HTR-8/SVneo (cell line): ENCODE data around the gene UBE2V1.
"Not testable (repeated sequence)": the region's sequence is repeated elsewhere in the genome, so short reads cannot be mapped to it uniquely, and the experiment has no call there.

Source experiments
- DNase-seq: peaks from one replicate; pipeline ENCODE4 v3.0.0; 2011; ENCODE audit warnings: low spot score, mixed read lengths; ENCODE audit not compliant: insufficient read length
- FAIRE-seq: peaks from 2 replicates; lab custom pipeline; 2011; peaks lifted over from hg19 to GRCh38; lab: Jason Lieb, UNC

The UBE2V1 gene

GRCh38 chr20:50120935-50121693 is 8.2 kb upstream of the UBE2V1 start:
- FAIRE-seq (peak; percentile 99), DNase-seq (peak; percentile 95)

GRCh38 chr20:50118203-50118602 is 5.3 kb upstream of the UBE2V1 start:
- DNase-seq (no peak), FAIRE-seq (no peak)

- no peak for FAIRE-seq
- no peak for DNase-seq
Observed at GRCh38 chr20:50116368-50116999, 3.5 kb upstream of the UBE2V1 start.

DNA sequence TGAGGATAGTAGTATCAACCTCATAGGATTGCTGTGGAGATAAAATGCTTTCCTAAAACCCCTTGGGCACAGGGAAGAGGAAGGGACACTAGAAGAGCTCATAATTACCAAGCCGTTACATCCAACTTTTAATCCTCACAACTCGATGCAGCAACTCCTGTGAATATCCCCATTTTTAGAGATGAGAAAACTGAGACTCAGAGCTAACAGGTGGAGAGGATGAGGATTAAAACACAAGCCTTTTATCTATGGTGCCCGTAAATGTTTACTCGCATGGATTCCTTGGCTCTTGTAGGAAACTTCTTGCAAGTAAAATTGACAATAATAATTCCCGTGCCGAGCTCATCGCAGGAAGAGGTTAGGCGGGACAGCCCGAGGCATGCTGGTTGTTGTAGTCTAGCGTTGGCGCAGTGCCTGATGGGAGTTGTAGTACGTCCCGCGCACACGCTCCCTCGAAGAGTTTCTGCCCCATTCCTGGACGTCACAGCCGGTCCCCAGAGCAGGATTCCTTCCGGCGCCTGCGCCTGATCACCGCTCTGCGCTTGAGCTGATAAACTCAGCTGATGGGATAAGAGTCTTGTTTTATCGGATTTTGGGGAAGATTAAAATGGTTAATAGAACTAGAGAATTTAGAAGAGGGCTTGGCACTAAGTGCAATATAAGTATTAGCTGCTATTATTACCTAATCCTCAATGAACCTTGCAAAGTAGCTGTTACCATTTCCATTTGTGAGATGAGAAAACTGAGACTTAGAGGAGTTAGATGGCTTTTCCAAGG is 2.8 kb upstream of the UBE2V1 start:
- peak; percentile 100 for DNase-seq
- FAIRE-seq: peak; percentile 99

DNA sequence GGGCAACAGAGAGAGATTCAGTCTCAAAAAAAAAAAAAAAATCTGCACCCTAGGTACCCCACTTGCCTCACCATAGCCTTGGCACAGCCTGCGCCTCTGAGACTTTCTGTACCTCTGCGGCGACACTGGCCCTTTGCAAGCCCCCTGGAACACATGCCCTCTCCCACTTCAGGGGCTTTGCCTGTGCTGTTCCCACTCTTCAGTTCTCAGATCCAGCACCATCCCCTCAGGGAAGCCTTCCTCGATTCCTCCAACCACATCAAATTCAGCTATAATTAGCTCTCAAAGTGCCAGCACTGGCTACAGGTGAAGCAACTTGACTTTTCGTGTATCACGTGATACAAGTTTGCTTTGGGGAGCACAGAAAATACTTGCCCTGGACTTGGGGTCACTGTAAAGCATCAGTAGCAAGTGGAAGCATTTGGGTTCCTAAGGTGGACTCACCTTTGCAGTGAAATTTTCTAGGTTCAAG is 2.1 kb upstream of the UBE2V1 start:
- FAIRE-seq (peak; percentile 69), DNase-seq (no peak)

- DNase-seq: no peak
Observed at GRCh38 chr20:50113420-50114224, 672 bp upstream of the UBE2V1 start.

DNA sequence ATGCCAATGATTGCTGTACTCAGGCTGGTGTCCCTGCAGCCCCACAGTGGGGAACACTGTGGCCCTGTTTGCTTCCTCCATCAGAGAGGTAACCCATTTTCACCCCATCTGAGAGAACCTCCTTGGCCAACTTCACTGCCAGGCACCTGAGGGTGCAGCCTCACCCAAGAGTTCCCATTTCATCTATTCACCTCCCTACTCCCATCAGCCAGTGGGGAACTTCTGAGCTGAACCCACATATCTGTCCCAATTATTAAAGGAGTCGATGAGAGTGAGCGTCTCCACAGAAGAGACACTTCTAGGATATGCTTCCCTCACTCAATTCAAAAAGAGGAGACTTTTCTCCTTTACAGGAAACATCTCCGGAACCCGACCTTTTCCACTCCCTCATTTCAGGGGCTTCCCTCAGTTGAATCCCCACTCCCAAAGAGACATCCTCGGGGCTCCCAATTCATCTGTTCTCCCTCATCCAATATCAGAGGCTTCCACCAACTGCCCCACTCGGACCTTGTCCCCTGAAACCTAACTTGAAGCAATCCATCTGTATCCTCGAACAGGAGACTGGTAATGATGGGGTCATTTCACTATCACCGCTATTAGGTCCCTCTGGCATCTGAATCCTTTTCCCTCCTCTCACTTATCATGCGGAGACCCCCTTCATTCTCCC is 988 bp downstream of the UBE2V1 start:
- DNase-seq (no peak), FAIRE-seq (no peak)

More at GRCh38 chr20:50113420-50114224, 672 bp upstream of the UBE2V1 start:
- FAIRE-seq: no peak

- peak; percentile 70 for DNase-seq
- FAIRE-seq: peak; percentile 80
Observed at GRCh38 chr20:50111120-50111828, 1.7 kb downstream of the UBE2V1 start.

DNA sequence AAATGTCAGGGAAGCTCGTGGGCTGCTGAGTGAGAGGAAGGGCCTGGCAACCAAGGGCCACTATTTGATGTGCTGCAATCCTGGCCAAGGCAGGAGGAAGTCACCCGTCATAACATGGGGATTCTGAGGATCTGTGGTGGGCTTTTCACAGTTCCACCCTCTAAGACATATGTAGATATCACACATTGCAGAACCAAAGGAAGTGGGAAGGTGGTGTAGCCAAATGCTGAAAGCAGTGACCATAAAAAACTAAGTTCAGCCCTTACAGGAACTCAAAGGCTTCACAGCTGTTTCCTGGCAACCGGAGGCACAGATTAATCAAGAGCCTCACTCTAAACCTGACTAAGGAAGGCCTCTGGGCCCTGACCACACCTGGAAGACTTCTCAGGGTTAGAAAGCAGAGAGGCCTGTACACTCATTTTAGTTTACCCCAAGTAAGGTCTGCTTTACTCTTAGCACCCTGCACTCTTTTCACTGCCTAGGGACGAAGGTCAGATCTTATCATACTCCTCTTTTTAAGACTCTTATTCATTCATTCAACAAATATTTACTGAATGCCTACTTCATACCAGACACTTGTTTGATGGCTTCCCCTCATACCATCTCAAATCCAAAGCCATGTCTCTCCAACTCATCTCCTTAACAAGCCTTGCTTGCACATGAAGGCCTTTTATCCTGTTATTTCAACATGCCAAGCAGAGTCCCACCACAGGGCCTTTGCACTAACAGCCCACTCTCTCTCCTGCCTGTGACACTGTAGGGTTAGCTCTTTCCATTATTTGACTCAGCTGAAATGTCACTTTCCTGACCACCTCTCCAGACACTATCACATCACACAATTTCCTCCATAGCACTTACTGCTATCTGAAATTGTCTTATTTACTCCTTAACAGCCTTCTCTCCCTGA is 2.6 kb downstream of the UBE2V1 start:
- peak; percentile 84 for FAIRE-seq

GRCh38 chr20:50108556-50109235 is 4.3 kb downstream of the UBE2V1 start:
- peak; percentile 74 for FAIRE-seq
- no peak for DNase-seq

More for the DNA sequence above, 2.6 kb downstream of the UBE2V1 start:
- no peak for DNase-seq

DNA sequence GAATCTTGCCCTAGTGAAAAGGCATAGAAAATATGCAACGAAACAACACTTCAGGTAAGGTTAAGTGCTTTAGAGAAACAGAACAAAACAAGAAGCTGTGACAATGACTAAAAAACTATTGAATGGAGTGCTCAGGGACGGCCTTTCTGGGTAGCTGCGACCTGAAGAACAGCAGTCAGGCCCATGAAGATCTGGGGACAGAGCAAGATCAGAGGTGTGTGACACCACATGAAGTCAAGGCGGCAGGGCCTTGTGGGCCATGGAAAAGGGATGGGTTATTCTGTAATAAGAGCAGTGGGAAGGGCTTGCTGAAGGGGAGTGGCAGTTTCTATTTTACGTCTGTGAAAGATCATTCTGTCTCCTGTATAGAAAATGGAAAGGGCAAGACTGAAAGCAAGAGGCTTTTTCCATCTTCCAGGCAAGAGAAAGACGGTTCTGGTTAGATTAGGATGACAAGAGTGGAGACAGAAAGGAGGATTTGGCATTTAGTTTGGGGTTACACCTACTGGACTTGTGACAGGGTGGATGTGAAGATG is 5.1 kb downstream of the UBE2V1 start:
- FAIRE-seq (peak; percentile 31), DNase-seq (no peak)

GRCh38 chr20:50107086-50107660 is 5.8 kb downstream of the UBE2V1 start:
- DNase-seq (no peak), FAIRE-seq (peak; percentile 77)

DNA sequence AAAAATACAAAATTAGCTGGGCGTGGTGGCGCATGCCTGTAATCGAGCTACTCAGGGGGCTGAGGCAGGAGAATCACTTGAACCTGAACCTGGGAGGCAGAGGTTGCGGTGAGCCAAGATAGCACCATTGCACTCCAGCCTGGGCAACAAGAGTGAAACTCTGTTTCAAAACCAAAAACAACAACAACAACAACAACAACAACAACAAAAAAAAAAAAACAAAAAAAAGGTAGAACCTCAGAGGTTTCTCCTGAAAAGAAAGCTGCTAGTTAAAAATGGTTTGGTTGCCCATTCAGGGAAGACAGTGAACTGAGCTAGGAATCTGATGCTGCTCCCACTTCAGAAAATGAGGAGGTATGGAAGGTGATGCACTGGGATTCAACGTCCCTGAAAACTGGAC is 6.3 kb downstream of the UBE2V1 start:
- not testable (repeated sequence) for DNase-seq, FAIRE-seq

- peak; percentile 97 for DNase-seq
- FAIRE-seq: not testable (repeated sequence)
Observed at GRCh38 chr20:50103464-50104107, 9.4 kb downstream of the UBE2V1 start.

- peak; percentile 28 for FAIRE-seq
- not testable (repeated sequence) for DNase-seq
Observed at GRCh38 chr20:50102551-50102950, 10.4 kb downstream of the UBE2V1 start.

- FAIRE-seq (no peak), DNase-seq (no peak)
Observed at GRCh38 chr20:50101887-50102286, 11.1 kb downstream of the UBE2V1 start.
